GM21447 (cell line): ENCODE results near the gene GUK1.

Source experiments
- ATAC-seq: cut with Tn5 transposase; IDR thresholded peaks from one replicate; pipeline ENCODE4 v1.9.1; 2021; ENCODE audit not compliant: unreplicated experiment

The GUK1 gene

GRCh38 chr1:228197555-228198147 is 57.6 kb downstream of the GUK1 start:
- ATAC-seq, result no peak
